HG03060 (cell line): Measurements from ENCODE around the gene CELA3A.
"Not testable (repeated sequence)": the region's sequence is repeated elsewhere in the genome, so short reads cannot be mapped to it uniquely, and the experiment has no call there.

Experiments
- ATAC-seq: cut with Tn5 transposase; IDR thresholded peaks from one replicate; pipeline ENCODE4 v1.9.1; 2021; ENCODE audit warnings: low read depth, moderate number of reproducible peaks; ENCODE audit not compliant: unreplicated experiment

The CELA3A gene

DNA sequence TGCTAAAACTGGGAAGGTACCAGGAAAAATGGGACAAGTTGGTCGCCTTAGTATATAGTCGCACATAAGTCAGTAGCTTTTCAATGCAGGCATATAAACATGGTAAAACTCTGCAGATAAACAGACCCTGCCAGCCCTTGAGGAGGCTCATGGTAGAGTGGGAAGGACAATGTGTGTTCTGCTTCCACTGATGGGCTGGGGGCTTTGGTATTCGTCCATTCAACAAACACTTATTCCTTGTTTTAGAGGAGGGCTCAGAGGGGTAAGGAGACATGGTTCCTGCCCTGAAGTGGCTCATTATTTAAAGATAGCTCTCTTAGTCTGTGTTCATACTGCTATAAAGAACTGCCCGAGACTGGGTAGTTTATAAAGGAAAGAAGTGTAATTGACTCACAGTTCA is 11.3 kb downstream of the CELA3A start:
- ATAC-seq: not testable (repeated sequence)

DNA sequence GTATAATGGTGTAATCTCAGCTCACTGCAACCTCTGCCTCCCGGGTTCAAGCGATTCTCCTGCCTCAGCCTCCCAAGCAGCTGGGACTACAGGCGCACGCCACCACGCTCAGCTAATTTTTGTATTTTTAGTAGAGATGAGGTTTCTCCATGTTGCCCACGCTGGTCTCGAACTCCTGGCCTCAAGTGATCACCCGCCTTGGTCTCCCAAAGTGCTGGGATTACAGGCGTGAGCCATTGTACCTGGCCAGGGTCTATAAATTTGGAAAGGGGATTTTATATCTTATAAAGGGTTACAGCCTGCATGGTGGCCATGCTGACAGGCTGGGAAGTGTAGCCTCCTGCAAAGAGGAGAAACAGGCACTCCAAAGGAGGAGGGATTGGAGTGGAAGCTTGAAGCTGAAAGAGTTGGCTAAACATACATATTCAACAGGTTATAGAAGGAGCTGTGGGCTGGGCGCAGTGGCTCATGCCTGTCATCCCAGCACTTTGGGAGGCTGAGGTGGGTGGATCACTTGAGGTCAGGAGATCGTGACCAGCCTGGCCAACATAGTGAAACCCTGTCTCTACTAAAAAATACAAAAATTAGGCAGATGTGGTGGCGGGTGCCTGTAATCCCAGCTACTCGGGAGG is 13.2 kb downstream of the CELA3A start:
- ATAC-seq: not testable (repeated sequence)

DNA sequence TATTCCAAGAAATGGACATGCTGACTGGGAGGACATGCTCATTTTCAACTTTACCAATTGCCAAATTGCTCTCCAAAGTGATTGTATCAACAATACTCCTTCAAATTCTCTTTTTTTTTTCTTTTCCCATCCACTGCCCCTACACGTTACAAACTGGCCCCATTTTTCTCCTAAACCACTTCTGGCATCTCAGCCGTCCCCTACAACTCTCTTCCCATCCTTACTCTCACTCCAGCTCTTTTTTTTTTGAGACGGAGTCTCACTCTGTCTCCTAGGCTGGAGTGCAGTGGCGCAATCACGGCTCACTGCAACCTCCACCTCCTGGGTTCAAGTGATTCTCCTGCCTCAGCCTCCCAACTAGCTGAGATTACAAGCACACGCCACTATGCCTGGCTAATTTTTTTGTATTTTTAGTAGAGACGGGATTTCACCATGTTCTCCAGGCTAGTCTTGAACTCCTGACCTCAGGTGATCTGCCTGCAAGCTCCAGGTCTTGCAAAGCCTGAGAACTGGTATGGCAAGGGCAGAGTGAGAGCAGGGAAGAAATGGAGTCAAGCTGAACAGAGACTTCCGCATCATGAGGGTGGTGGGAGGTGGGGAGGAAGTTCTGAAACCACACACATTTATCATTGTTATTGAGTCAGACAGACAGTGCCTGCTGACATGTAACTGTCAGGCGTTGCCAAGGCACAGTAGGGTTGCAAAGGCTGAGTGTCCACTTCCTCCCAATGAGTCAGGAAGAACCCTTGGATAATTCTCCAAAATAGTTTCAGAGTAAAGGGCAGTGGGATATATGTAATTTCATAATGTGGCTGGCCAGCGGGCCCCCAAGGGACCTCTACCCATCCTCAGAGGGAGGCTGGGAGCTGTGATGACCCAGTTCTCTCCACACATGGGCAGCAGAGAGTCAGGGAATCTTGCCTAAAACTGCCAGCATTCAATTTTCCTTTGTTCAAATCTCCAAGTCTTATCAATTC is 17.4 kb downstream of the CELA3A start:
- no peak for ATAC-seq

DNA sequence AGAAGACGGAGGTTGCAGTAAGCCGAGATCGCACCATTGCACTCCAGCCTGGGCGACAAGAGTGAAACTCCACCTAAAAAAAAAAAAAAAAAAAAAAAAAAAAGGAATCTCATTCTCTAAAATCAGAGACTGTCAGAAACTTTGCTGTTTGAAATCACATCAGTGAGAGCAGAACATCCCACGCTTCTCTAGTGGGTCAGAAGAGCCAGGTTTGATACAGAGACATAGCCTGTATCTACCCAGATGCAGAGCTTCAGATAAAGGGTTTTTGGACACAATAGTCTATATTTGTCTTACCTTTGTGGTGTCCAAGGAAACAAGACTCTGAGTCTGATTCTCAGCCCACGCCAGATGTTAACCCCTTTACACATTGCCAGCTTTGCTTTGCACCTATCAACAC is 19.6 kb downstream of the CELA3A start:
- ATAC-seq: no peak

DNA sequence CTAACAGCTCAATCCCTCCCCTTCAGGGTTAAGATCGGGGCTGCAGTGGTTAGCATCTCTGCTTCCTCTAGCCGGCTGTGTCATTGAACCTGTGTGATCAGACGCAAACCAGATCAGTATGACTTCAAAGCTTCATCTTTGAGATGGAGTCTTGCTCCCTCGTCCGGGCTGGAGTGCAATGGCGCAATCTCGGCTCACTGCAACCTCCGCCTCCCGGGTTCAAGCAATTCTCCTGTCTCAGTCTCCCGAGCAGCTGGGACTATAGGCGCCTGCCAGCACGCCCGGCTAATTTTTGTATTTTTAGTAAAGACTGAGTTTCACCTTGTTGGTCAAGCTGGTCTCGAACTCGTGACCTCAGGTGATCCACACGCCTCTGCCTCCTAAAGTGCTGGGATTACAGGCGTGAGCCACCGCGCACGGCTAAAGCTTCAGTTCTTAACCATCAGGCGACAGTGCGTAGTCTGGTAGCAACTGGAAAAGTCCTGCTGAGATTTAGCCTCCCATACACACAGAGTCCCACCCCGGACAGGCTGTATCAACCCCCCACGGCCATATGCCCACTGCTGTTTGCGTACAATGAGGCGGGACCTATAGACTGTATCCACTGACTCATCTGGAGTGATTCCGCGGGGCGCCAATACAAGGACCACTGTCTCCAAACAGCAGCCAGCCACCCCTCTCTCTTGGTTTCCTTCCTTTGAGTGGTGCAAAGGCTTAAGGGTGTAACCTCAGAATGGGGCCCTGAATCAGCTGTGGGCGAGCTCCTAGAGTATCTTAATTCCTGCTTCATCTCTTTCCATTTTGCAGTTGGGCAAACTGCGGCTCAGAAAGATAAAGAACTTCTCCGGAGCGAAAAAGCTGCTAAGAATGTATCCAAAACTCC is 23.3 kb downstream of the CELA3A start:
- peak; percentile 17 for ATAC-seq

DNA sequence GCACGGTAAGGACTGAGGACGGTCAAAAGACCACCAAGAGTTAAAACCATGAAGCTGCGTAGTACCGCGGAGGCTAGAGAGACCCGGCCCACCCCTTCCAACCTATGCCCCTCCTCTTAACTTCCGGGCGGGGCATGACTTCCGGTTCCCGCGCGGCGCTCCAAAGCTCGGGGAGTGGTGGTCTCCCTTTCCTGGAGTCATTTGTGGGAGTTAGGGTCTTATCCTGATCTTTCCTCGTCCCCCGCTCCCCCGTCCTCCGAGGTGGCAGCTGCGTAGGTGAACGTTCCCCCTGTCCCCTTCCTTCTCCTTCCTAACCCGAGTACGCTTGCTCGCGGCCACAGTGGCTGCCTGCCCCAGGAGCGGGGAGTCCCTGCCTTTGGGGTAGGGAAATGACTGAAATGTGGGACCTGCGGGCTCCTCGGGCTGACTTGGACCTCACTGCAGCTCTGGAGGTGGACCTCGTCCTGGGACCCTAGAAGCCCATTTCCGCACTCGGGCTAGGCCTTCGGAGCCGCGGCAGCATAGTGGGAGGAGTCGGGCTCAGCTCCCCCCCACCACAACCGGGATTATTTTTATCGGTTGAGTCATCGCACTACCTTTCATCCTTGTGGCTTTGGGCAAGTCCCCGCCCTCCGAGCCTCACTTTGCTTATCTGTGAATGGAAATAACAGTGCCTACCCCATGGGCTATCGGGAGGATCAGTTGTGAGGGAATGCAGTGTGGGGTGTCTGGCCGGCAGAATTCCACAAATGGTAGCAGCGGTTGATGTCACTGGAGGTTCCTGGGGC is 24.1 kb downstream of the CELA3A start:
- ATAC-seq: peak; percentile 35

DNA sequence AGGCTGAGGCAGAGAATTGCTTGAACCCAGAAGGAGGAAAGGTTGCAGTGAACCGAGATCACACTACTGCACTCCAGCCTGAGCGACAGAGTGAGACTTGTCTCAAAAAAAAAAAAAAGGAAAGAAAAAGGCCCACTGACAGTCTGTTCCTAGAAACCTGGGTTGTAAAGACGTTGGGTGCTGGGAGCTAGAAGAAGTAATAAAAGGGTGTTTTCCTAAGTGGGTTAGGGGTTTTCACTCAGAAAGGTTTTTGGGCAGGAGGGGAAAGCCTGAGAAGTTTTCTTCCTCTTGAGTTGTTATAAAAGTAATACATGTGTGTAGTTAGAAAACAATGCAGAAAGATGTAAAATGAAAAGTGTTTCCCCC is 25.4 kb downstream of the CELA3A start:
- no peak for ATAC-seq

DNA sequence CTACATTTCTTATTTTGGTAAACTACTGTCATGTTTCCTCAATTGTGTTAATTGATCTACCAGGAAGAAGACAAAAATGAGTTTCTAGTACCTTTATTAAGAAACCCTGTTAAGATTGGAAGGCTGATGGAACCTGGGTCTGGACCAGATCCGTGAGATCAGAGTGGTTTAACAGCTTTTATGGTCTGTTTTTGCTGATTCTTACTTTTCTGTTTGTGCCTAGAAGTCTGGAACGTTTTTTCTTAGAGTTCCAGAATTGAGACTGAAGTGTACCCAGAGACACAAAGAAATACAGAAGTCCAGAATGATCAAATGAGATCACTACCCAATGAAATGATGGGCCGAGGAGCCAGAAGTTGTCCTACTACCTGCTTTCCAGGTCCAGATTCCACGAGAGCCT is 28.6 kb downstream of the CELA3A start:
- no peak for ATAC-seq

DNA sequence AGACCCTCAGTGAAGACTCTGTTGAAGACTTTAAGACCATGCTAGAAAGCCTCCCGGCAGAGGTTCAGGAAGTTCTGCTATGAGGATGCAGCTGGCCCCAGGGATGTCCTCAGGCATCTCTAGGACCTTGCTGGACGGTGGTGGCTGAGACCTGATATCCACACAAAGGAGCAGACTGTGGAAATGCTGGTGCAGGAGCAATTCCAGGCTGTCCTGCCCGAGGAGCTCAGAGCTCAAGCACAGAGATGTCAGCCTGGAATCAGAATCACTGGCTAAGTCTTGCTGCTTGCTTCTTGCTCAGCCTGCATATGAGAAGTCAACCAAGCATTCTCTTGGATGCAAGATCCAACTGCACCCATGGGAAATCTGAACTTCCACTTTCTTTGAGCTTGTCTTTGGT is 29.0 kb downstream of the CELA3A start:
- no peak for ATAC-seq

DNA sequence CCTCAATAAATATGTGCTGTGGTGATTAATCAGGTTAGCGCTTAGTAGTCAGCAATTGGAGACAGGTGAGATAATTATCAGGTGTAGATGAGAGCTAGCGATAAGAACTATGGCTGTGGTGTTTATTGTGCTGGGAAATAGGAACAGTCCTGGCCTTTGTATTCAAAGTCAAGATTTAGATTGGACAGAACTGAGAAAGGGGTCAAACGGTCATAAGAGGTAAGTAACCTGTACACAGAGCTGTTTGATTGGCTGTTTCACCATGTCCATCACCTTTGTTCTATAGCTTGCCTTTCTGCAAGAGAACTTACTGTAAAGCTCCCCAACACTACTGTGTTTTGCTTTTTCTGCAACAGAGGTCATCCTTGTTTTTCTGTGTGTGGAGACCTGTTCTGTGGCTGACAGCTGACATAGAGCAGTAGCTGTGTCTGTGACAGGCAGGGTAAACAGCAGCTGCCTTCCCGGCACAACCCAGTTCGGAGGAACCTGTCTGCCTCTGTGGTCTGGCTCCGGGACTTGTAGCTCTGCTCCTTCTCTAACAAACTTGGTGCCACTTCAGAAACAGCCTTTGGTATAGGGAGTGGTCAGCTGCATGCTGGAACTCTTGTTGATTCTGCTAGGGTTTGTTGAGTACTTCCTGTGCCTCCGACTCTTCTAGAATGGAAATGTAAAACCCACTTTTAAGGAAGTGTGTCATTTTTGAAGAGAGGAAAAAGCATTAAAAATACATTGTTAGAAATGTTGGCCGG is 29.9 kb downstream of the CELA3A start:
- ATAC-seq: no peak

DNA sequence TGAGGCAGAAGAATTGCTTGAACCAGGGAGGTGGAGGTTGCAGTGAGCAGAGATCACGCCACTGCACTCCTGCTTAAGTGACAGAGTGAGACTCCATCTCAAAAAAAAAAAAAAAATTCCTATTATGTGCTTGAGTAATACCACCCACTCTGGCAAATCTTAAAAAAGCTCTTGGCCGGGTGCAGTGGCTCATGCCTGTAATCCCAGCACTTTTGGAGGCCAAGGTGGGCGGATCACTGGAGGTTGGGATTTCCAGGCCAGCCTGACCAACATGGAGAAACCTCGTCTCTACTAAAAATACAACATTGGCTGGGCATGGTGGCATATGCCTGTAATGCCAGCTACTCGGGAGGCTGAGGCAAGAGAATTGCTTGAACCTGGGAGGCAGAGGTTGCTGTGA is 33.4 kb downstream of the CELA3A start:
- not testable (repeated sequence) for ATAC-seq

DNA sequence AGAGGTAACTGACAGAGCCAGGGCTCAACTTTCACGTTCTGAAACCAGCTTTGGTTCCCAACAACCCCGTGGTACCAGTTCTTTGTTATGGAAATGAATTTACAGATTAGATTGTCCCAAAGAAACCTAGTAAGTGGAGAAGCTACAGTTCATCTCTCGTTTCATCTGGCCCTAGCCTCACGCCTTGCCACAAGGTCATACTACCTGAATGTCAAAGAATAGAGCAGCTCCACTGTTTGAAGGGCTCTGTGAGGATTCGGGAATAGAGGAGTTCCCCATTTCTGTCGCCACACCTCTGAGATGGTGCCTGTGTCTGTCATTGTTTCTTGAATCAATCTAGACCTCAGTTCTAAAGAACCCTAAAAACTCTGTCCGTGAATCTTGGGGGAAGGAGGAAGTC is 36.1 kb downstream of the CELA3A start:
- no peak for ATAC-seq

DNA sequence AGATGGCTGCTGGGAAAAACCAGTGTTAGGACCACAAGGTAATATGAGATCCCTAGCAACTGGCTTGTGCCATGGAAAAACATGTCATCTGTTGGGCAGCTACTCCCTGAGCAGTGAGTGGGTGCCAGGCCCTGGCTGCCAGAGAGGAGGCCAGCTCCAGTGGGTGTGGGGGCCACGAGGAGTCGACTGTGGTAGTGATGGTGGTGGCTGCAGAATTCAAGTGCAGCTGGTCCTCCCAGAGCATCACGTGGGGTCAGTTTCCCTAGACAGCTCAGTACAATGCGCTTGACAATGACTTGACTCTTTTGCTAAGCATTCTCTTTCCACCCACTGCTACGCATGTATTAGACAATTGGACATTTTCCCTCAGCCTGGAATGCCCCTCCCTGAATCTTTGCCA is 36.6 kb downstream of the CELA3A start:
- ATAC-seq: no peak

DNA sequence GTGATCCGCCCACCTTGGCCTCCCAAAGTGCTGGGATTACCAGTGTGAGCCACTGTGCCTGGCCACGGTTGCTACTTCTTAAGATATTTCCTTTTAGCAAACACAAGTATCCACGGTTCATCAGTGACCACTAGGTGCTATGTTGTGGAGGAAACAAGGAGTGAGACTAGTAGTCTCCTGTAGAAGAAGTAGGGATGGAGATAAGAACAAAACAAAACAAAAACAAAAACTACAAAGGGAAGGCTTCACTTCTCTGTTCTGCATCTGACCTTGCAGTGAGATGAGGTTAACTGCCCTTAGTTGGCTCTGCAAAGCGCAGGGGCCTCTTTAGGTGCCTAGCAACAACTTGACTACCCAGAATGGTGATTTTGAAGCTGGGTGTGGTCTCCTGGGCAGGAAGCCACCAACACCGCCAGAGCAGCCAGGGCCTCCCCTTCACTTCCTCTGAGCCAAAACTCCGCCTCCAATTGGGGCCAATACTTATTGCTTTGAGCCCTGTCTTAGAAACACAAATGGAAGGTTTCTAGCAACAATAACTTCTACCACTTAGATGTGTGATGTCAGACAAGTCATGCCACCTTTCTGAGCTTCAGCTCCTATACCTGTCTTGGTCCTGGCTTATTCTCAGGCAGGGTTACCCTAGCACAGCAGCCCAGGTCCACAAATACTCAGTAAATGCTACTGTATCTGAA is 38.3 kb downstream of the CELA3A start:
- ATAC-seq: peak; percentile 86

DNA sequence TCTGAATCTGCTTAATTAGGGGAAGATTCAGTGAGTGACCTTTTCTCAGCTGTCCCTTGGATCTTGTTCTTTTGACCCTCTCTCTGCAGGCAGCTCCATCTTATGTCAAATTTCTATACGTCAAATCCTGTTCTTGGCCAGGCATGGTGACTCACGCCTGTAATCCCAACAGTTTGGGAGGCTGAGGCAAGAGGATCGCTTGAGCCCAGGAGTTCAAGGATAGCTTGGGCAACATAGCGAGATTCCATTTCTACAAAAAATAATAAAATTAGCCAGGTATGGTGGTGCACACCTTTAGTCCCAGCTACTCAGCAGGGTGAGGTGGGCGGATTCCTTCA is 38.8 kb downstream of the CELA3A start:
- no peak for ATAC-seq

DNA sequence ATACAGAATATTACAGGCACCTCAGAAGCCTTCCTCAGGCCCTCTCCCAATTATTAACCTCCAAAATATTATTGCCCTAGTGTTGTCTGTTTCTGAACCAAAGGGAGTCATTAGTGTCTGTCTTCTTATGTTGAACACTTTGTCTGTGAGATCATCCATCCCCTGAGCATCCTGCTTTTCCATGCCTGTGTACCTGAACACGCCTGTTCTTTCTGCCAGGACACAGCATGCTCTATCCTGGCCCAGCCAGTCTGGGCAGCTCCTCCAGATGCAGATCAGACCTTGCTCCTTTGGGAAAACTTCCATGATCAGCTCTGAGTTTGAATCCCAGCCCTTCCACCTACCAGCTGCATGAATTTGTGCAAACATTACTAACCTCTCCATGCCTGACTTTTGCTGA is 40.0 kb downstream of the CELA3A start:
- ATAC-seq: no peak

DNA sequence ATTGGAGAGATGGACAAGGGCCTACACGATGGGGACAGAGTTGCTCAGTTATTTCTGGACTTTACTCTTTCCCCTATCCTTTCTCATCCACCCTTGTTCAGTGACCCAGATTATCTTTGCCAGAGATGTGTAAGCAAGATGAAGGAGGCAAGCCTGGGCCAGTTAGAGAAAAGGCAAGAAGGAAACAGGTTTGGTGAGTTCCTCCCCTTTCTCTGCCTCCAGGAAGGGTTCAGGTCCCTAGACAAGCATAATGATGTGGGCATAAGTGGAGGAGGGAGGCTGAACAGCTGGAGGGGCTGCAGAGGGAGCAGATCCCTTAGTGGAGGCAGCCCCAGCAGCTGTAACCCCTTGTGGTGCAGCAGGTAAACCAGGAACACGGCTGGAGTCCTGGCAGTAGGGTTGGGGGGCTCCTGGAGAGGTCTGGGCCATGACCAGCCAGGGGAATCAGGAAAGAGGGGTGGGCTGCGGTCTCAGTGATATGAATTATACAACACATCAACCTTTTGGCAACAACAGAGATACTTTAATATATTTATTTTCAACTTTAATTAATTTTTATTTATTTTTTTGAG is 41.8 kb downstream of the CELA3A start:
- ATAC-seq: no peak

DNA sequence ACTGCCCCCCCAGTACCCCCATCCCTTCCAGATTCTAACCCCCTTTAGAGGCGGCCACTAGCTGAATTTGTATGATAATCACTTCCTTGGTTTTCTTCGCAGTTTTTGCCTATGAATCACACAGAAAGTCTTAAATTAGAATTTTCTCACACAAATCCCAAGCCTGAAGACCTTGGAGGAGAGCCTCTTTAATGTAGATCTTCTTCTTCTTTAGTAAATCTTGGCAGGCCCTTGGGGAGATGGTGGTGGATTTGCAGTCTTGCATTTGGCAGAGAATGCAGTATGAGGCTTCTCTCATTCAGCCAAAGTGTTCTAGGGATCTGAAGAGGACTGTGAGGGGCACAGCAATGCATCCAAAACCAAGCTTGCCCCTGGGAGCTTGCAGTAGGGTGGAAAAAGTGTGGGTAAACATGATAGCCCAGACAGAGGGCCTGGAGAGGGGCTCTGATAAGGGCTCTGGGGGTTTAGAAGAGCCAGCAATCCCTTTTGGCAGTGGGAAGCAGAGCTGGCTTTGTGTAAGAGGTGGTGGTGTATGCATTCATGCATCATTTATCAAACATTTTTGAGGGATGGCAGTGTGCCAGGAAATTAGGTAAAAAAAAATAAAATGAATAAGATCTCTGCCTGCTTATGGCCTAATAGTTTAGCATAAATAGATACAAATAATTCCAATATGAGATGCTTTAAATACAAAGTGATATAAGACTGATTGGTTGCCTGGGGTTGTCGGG is 43.4 kb downstream of the CELA3A start:
- no peak for ATAC-seq
